Natural killer cell (primary cell): ENCODE measurements around the gene TASOR. TPM values are rescaled to one million over a fixed set of nuclear protein-coding genes. Genes with fewer than 3 reads are reported as not detected.

Experiments used
- ATAC-seq, 3 donors: fragments of 150-1000 bp in 2 of 3; fragments of 200-7000 bp in 1 of 3; cut with Tn5 transposase; 1 replicate in 1 of 3; 2 replicates in 2 of 3; pipeline ENCODE4 v1.10.0; 2021; ENCODE audit warnings: mild to moderate bottlenecking in 2 of 3, moderate library complexity in 2 of 3
- DNase-seq, 2 donors: peaks; one replicate each; pipeline versions ENCODE4 v3.0.0 to v3.0.0-alpha.2; 2013 to 2021; ENCODE audit warnings: mixed read lengths in 1 of 2
- H3K27ac ChIP-seq: one replicate; pipeline ENCODE4 v1.5.1; 2013; ENCODE audit warnings: mild to moderate bottlenecking, low read length
- H3K27me3 ChIP-seq: one replicate; pipeline ENCODE4 v1.6.1; 2013; ENCODE audit warnings: low read length; ENCODE audit not compliant: control insufficient read depth, insufficient read depth
- H3K36me3 ChIP-seq: one replicate; pipeline ENCODE4 v1.6.1; 2013; ENCODE audit warnings: low read length; ENCODE audit not compliant: control insufficient read depth, insufficient read depth
- H3K4me1 ChIP-seq: one replicate; pipeline ENCODE4 v1.6.1; 2013; ENCODE audit warnings: low read length; ENCODE audit not compliant: control insufficient read depth, insufficient read depth
- H3K4me3 ChIP-seq: one replicate; pipeline ENCODE4 v1.5.1; 2013; ENCODE audit warnings: low read length
- H3K9me3 ChIP-seq: one replicate; pipeline ENCODE4 v1.6.1; 2013; ENCODE audit warnings: low read length; ENCODE audit not compliant: control insufficient read depth, insufficient read depth
- H3K27ac Mint-ChIP-seq, 2 donors: one replicate each; pipeline ENCODE4 v1.8.0; 2022; ENCODE audit warnings: mild to moderate bottlenecking in 2 of 2, mixed read lengths in 2 of 2, moderate library complexity in 1 of 2
- H3K27me3 Mint-ChIP-seq, 2 donors: one replicate each; pipeline ENCODE4 v1.8.0; 2022; ENCODE audit warnings: low read depth in 2 of 2, mixed read lengths in 2 of 2
- H3K36me3 Mint-ChIP-seq: one replicate; pipeline ENCODE4 v1.8.0; 2022; ENCODE audit warnings: mixed read lengths
- H3K4me1 Mint-ChIP-seq, 2 donors: one replicate each; pipeline ENCODE4 v1.8.0; 2022; ENCODE audit warnings: mixed read lengths in 2 of 2
- H3K4me3 Mint-ChIP-seq: one replicate; pipeline ENCODE4 v1.8.0; 2022; ENCODE audit warnings: mild to moderate bottlenecking, moderate library complexity, mixed read lengths
- H3K9me3 Mint-ChIP-seq, 2 donors: one replicate each; pipeline ENCODE4 v1.8.0; 2022; ENCODE audit warnings: mixed read lengths in 2 of 2
- CTCF ChIP-seq: fragments of 200-600 bp; IDR thresholded peaks from one replicate; pipeline ENCODE4 v1.8.0; 2022; ENCODE audit warnings: antibody characterized with exemption
- WGBS: methylation state at CpG from one replicate; pipeline ENCODE4 v1.1.7; 2013; ENCODE audit warnings: missing lambda C conversion rate; ENCODE audit not compliant: insufficient coverage; 5-methylcytosine and 5-hydroxymethylcytosine counted together
- intact Hi-C: fragments of 100-400 bp; cut with micrococcal nuclease; formaldehyde crosslinking; loops from one replicate; pipeline ENCODE4 v1.14.2; 2022
- total RNA-seq, 4 donors: library from RNA; stranded (reverse); fragments of 120-200 nt in 1 of 4; gene quantifications; one replicate each; pipeline versions ENCODE4 v1.2.3 to v1.2.4, GENCODE V29; 2013 to 2022

Gene TASOR
- total RNA-seq: 10 to 100 TPM; 73.5 to 96.4 (median 81.8) TPM
- total RNA-seq (2013): 182 TPM

GRCh38 chr3:56683122-56683817, at the start of gene TASOR:
Gene TASOR (minus strand): TSS chr3:56683265. CDS start chr3:56683006, 259 bp downstream.
- peak within 1 kb of the TSS; percentile 93 for H3K4me3 ChIP-seq
- 17% methylated on average over 68 of the region's 68 CpGs for WGBS

GRCh38 chr3:56732109-56732508, 49.0 kb upstream of the TASOR start:
- Histone ChIP-seq H3K4me3 (no peak overlapping the region), H3K4me1 (peaks cover 33% of the 10 kb centered on the region), H3K9me3 (no peaks in the 10 kb centered on the region), H3K27ac (peak overlapping the region; percentile 66), H3K27me3 (no peaks in the 10 kb centered on the region), H3K36me3 (peaks cover 81% of the 10 kb centered on the region)
- no peaks in the 10 kb centered on the region for H3K9me3 Mint-ChIP-seq
- no peaks in the 10 kb centered on the region for H3K27me3 Mint-ChIP-seq
- peaks cover 47% of the 10 kb centered on the region for H3K36me3 Mint-ChIP-seq
- TF ChIP-seq CTCF: no peak
- no peak for DNase-seq
- WGBS: 56% methylated on average over 8 of the region's 8 CpGs
- peak overlapping the region; percentile 83 for H3K4me3 Mint-ChIP-seq
- peak overlapping the region; percentile 89 to 94 for H3K27ac Mint-ChIP-seq
- peak in 2 of 3 donors; percentile 7 to 9 for ATAC-seq
- intact Hi-C loops: loop anchor here (5.0 kb wide), 1 partner anchor 50 kb away; no protein-coding TSS in a partner anchor
- peaks cover 48 to 70% of the 10 kb centered on the region in 2 donors for H3K4me1 Mint-ChIP-seq

More at GRCh38 chr3:56683122-56683817, at the start of gene TASOR:
- peak; percentile 87 to 93 for DNase-seq
- H3K9me3 Mint-ChIP-seq: no peaks in the 10 kb centered on the region
- H3K4me1 Mint-ChIP-seq: peaks cover 33 to 37% of the 10 kb centered on the region in 2 donors
- peak; percentile 88 to 95 (median 89) for ATAC-seq
- Histone ChIP-seq H3K27me3 (no peaks in the 10 kb centered on the region), H3K4me1 (peaks cover 9% of the 10 kb centered on the region), H3K36me3 (peaks cover 5% of the 10 kb centered on the region), H3K9me3 (peaks cover 4% of the 10 kb centered on the region), H3K27ac (peak within 1 kb of the TSS; percentile 99)
- no peaks in the 10 kb centered on the region for H3K27me3 Mint-ChIP-seq
- intact Hi-C loops: loop anchor here (1.0 kb wide), 1 partner anchor 10 kb away; no protein-coding TSS in a partner anchor
- peak within 1 kb of the TSS; percentile 98 for H3K4me3 Mint-ChIP-seq
- no peak for TF ChIP-seq CTCF
- H3K27ac Mint-ChIP-seq: peak within 1 kb of the TSS; percentile 92 to 97
- H3K36me3 Mint-ChIP-seq: no peaks in the 10 kb centered on the region

GRCh38 chr3:56725175-56725574, 42.1 kb upstream of the TASOR start:
- peaks cover 61% of the 10 kb centered on the region for H3K36me3 ChIP-seq
- H3K4me3 ChIP-seq: no peak overlapping the region
- H3K27me3 ChIP-seq: no peaks in the 10 kb centered on the region
- peak overlapping the region; percentile 88 to 89 for H3K27ac Mint-ChIP-seq
- H3K27ac ChIP-seq: peak overlapping the region; percentile 75
- H3K27me3 Mint-ChIP-seq: no peaks in the 10 kb centered on the region
- peaks cover 32% of the 10 kb centered on the region for H3K36me3 Mint-ChIP-seq
- H3K4me3 Mint-ChIP-seq: peak overlapping the region; percentile 81
- no peaks in the 10 kb centered on the region for H3K9me3 ChIP-seq
- DNase-seq: peak; percentile 56 to 77
- intact Hi-C loops: loop anchor here (1.0 to 2.0 kb wide), 3 partner anchors 20 to 72 kb away; no protein-coding TSS in a partner anchor
- H3K4me1 Mint-ChIP-seq: peaks cover 49 to 70% of the 10 kb centered on the region in 2 donors
- no peak for TF ChIP-seq CTCF
- peak; percentile 69 to 94 (median 76) for ATAC-seq
- WGBS: 13% methylated on average over 3 of the region's 3 CpGs
- H3K4me1 ChIP-seq: peaks cover 31% of the 10 kb centered on the region
- H3K9me3 Mint-ChIP-seq: peaks cover 0 to 3% of the 10 kb centered on the region in 2 donors
